K562 (cell line): ENCODE results near the gene CAMK2G. TPM values are rescaled to one million over a fixed set of nuclear protein-coding genes. Genes with fewer than 3 reads are reported as not detected.

Experiments used
- ATF7 ChIP-seq: fragments of 450-650 bp; IDR thresholded peaks from 2 replicates; pipeline ENCODE4 v1.7.1; 2014; ENCODE audit warnings: mild to moderate bottlenecking, moderate library complexity
- HNRNPL ChIP-seq: fragments of 200-400 bp; formaldehyde crosslinking; IDR thresholded peaks from 2 replicates; pipeline ENCODE4 v1.6.1; 2017; ENCODE audit warnings: low read depth, mild to moderate bottlenecking, low read length
- NFIX ChIP-seq: fragments of 250-450 bp; sonication (Bioruptor Pico); IDR thresholded peaks from 2 replicates; pipeline ENCODE4 v1.4.0; 2020; ENCODE audit warnings: low read depth, mild to moderate bottlenecking, moderate library complexity
- SMARCA5 ChIP-seq: fragments of 450-650 bp; IDR thresholded peaks from 2 replicates; pipeline ENCODE4 v1.6.1; 2016
- ZBED1 ChIP-seq: IDR thresholded peaks from 2 replicates; pipeline ENCODE4 v1.6.1; 2014
- ZEB2 ChIP-seq: fragments of 450-650 bp; IDR thresholded peaks from 2 replicates; pipeline ENCODE4 v1.6.1; 2016
- ZNF12 ChIP-seq: sonication (generic); formaldehyde crosslinking; IDR thresholded peaks from 2 replicates; pipeline ENCODE4 v1.4.0; 2020; ENCODE audit warnings: mild to moderate bottlenecking, missing genetic modification reagents
- ZNF780A ChIP-seq: fragments of 250-450 bp; sonication (Bioruptor Pico); IDR thresholded peaks from 2 replicates; pipeline ENCODE4 v1.5.0; 2021; ENCODE audit warnings: mild to moderate bottlenecking
- polyA plus RNA-seq, 8 experiments: library from polyadenylated mRNA; depleted of rRNA in 4 of 8; stranded (reverse) in 5 of 8; unstranded in 3 of 8; fragments of >200 nt; fragmentation: Nextera tagmentation in 2 of 8; fragmentation: Illumina TruSeq in 1 of 8; extraction: Ambion mirVana in 2 of 8; extraction: Trizol in 1 of 8; gene quantifications; 2 replicates each; pipeline versions ENCODE4 v1.2.1 to v1.2.3, GENCODE V29; 2011 to 2014; ENCODE audit warnings: inconsistent platforms in 1 of 8, missing spikeins in 1 of 8
- total RNA-seq, 7 experiments: library from RNA; depleted of rRNA in 6 of 7; stranded (reverse); fragments of >200 nt in 6 of 7; fragmentation: Illumina TruSeq in 2 of 7; extraction: Trizol in 2 of 7; gene quantifications; 2 replicates each; pipeline versions ENCODE4 v1.2.1 to v1.2.3, GENCODE V29; 2011 to 2021; ENCODE audit warnings: low replicate concordance in 1 of 7
- TF ChIP-seq, protein P1 (sequence below): sonication (generic); formaldehyde crosslinking; IDR thresholded peaks from 2 replicates; pipeline ENCODE4 v1.8.1; 2023; ENCODE audit warnings: mild to moderate bottlenecking, missing genetic modification reagents
- TF ChIP-seq, protein P2 (sequence below): fragments of 250-450 bp; sonication (Bioruptor Pico); IDR thresholded peaks from 2 replicates; pipeline ENCODE4 v1.8.0; 2021; ENCODE audit warnings: moderate library complexity, mild to moderate bottlenecking, inconsistent platforms
- TF ChIP-seq, protein P3 (sequence below): fragments of 450-650 bp; IDR thresholded peaks from 2 replicates; pipeline ENCODE4 v1.7.0; 2016; ENCODE audit warnings: borderline replicate concordance
- TF ChIP-seq, protein P4 (sequence below): fragments of 450-650 bp; IDR thresholded peaks from 2 replicates; pipeline ENCODE4 v1.6.1; 2018; ENCODE audit not compliant: partially characterized antibody
- TF ChIP-seq, protein P5 (sequence below): sonication (generic); formaldehyde crosslinking; IDR thresholded peaks from 2 replicates; pipeline ENCODE4 v1.8.0; 2022; ENCODE audit warnings: missing genetic modification reagents, mild to moderate bottlenecking, borderline replicate concordance
- TF ChIP-seq, protein P6 (sequence below): fragments of 250-450 bp; sonication (Bioruptor Pico); IDR thresholded peaks from 2 replicates; pipeline ENCODE4 v1.8.0; 2022; ENCODE audit warnings: moderate library complexity, mild to moderate bottlenecking, inconsistent platforms

The CAMK2G gene
- total and polyA plus RNA-seq, 9 of the 15 experiments (the other 6 are each of a cell fraction or from before 2014, with no cell fraction given): 9.0 to 37.9 (median 32.6) TPM

DNA sequence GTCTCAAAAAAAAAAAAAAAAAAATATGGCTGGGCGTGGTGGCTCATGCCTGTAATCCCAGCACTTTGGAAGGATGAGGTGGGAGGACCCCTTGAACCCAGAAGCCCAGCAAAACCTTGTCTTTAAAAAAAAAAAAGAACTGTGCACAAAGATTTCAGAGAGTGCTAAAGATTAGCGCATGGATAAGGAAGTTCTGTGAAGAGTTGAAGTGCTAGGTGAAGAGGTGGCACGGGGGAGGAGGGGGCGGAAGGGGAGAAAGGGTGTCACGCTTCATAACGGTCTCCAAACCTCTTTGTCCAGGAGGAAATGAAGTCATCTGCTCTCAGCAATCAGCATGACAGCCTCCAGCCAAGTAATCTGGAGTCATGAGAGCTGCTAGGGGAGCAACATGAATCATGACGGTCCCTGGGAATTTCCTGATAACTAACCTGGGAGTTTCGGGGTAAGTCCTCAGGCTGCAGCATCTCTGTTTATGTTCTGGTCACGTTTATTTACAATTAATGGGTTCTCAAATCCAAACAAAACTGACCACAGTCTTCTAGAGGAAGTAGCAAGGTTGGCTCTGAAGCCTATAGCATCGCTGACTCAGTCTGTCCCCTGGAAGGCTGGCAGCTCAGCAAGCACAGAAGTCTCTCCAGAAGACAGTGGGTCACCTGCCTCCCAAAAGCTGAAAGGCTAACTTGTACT is 34.6 kb upstream of the CAMK2G start (continued):
- TF ChIP-seq, protein P1, sequence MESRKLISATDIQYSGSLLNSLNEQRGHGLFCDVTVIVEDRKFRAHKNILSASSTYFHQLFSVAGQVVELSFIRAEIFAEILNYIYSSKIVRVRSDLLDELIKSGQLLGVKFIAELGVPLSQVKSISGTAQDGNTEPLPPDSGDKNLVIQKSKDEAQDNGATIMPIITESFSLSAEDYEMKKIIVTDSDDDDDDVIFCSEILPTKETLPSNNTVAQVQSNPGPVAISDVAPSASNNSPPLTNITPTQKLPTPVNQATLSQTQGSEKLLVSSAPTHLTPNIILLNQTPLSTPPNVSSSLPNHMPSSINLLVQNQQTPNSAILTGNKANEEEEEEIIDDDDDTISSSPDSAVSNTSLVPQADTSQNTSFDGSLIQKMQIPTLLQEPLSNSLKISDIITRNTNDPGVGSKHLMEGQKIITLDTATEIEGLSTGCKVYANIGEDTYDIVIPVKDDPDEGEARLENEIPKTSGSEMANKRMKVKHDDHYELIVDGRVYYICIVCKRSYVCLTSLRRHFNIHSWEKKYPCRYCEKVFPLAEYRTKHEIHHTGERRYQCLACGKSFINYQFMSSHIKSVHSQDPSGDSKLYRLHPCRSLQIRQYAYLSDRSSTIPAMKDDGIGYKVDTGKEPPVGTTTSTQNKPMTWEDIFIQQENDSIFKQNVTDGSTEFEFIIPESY (CRISPR knock-in tag): no peak
- TF ChIP-seq, protein P2, sequence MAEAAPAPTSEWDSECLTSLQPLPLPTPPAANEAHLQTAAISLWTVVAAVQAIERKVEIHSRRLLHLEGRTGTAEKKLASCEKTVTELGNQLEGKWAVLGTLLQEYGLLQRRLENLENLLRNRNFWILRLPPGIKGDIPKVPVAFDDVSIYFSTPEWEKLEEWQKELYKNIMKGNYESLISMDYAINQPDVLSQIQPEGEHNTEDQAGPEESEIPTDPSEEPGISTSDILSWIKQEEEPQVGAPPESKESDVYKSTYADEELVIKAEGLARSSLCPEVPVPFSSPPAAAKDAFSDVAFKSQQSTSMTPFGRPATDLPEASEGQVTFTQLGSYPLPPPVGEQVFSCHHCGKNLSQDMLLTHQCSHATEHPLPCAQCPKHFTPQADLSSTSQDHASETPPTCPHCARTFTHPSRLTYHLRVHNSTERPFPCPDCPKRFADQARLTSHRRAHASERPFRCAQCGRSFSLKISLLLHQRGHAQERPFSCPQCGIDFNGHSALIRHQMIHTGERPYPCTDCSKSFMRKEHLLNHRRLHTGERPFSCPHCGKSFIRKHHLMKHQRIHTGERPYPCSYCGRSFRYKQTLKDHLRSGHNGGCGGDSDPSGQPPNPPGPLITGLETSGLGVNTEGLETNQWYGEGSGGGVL: no peak
- no peak for TF ChIP-seq ZNF780A (CRISPR knock-in tag)
- TF ChIP-seq, protein P3, sequence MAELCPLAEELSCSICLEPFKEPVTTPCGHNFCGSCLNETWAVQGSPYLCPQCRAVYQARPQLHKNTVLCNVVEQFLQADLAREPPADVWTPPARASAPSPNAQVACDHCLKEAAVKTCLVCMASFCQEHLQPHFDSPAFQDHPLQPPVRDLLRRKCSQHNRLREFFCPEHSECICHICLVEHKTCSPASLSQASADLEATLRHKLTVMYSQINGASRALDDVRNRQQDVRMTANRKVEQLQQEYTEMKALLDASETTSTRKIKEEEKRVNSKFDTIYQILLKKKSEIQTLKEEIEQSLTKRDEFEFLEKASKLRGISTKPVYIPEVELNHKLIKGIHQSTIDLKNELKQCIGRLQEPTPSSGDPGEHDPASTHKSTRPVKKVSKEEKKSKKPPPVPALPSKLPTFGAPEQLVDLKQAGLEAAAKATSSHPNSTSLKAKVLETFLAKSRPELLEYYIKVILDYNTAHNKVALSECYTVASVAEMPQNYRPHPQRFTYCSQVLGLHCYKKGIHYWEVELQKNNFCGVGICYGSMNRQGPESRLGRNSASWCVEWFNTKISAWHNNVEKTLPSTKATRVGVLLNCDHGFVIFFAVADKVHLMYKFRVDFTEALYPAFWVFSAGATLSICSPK: no peak
- TF ChIP-seq ZEB2: peak; percentile 81
- TF ChIP-seq, protein P4, sequence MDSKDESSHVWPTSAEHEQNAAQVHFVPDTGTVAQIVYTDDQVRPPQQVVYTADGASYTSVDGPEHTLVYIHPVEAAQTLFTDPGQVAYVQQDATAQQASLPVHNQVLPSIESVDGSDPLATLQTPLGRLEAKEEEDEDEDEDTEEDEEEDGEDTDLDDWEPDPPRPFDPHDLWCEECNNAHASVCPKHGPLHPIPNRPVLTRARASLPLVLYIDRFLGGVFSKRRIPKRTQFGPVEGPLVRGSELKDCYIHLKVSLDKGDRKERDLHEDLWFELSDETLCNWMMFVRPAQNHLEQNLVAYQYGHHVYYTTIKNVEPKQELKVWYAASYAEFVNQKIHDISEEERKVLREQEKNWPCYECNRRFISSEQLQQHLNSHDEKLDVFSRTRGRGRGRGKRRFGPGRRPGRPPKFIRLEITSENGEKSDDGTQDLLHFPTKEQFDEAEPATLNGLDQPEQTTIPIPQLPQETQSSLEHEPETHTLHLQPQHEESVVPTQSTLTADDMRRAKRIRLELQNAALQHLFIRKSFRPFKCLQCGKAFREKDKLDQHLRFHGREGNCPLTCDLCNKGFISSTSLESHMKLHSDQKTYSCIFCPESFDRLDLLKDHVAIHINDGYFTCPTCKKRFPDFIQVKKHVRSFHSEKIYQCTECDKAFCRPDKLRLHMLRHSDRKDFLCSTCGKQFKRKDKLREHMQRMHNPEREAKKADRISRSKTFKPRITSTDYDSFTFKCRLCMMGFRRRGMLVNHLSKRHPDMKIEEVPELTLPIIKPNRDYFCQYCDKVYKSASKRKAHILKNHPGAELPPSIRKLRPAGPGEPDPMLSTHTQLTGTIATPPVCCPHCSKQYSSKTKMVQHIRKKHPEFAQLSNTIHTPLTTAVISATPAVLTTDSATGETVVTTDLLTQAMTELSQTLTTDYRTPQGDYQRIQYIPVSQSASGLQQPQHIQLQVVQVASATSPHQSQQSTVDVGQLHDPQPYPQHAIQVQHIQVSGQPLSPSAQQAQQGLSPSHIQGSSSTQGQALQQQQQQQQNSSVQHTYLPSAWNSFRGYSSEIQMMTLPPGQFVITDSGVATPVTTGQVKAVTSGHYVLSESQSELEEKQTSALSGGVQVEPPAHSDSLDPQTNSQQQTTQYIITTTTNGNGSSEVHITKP: peak; percentile 36
- TF ChIP-seq, protein P5, sequence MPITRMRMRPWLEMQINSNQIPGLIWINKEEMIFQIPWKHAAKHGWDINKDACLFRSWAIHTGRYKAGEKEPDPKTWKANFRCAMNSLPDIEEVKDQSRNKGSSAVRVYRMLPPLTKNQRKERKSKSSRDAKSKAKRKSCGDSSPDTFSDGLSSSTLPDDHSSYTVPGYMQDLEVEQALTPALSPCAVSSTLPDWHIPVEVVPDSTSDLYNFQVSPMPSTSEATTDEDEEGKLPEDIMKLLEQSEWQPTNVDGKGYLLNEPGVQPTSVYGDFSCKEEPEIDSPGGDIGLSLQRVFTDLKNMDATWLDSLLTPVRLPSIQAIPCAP (CRISPR knock-in tag): no peak
- TF ChIP-seq, protein P6, sequence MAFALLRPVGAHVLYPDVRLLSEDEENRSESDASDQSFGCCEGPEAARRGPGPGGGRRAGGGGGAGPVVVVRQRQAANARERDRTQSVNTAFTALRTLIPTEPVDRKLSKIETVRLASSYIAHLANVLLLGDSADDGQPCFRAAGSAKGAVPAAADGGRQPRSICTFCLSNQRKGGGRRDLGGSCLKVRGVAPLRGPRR: no peak
- TF ChIP-seq HNRNPL: no peak
- TF ChIP-seq SMARCA5: no peak
- peak; percentile 94 for TF ChIP-seq ATF7
- no peak for TF ChIP-seq ZNF12 (CRISPR knock-in tag)
- no peak; the same call in 1 of the 2 replicates for TF ChIP-seq ZBED1
- no peak for TF ChIP-seq NFIX
